ENCODE measurements around the gene ITPR3.

Gene ITPR3

GRCh38 chr6:33663727-33664449 lies 42.8 kb downstream of the ITPR3 start:
- H3K4me3 ChIP-seq (ENCODE audit: low read depth in 1 of 2, low read length in 2 of 2), result no peak overlapping the region
- H3K9ac ChIP-seq (ENCODE audit: low read depth in 1 of 2, low read length in 2 of 2), result no peak overlapping the region
- no peaks in the 10 kb centered on the region for H3K9me3 ChIP-seq (ENCODE audit: control insufficient read depth in 1 of 2, low read length in 2 of 2)
- H3K27me3 ChIP-seq (ENCODE audit: control insufficient read depth in 1 of 2, insufficient read depth in 2 of 2, low read length in 2 of 2), result no peaks in the 10 kb centered on the region
- peaks cover 33 to 86% of the 10 kb centered on the region in 2 donors for H3K36me3 ChIP-seq (ENCODE audit: control insufficient read depth in 1 of 2, insufficient read depth in 2 of 2, low read length in 2 of 2)
- H3K27ac ChIP-seq (ENCODE audit: low read depth, low read length), result no peak overlapping the region
- H3K4me1 ChIP-seq (ENCODE audit: control insufficient read depth in 1 of 2, insufficient read depth in 2 of 2, low read length in 2 of 2), result no peaks in the 10 kb centered on the region

- H3K36me3 ChIP-seq (ENCODE audit: control insufficient read depth in 1 of 2, insufficient read depth in 2 of 2, low read length in 2 of 2), result peaks cover 32 to 86% of the 10 kb centered on the region in 2 donors
- no peak overlapping the region for H3K9ac ChIP-seq (ENCODE audit: low read depth in 1 of 2, low read length in 2 of 2)
- H3K9me3 ChIP-seq (ENCODE audit: control insufficient read depth in 1 of 2, low read length in 2 of 2), result no peaks in the 10 kb centered on the region
- no peak overlapping the region for H3K4me3 ChIP-seq (ENCODE audit: low read depth in 1 of 2, low read length in 2 of 2)
- H3K27ac ChIP-seq (ENCODE audit: low read depth, low read length), result no peak overlapping the region
- no peaks in the 10 kb centered on the region for H3K27me3 ChIP-seq (ENCODE audit: control insufficient read depth in 1 of 2, insufficient read depth in 2 of 2, low read length in 2 of 2)
- H3K4me1 ChIP-seq (ENCODE audit: control insufficient read depth in 1 of 2, insufficient read depth in 2 of 2, low read length in 2 of 2), result no peaks in the 10 kb centered on the region
Observed at GRCh38 chr6:33664506-33665057, 43.5 kb downstream of the ITPR3 start.

- H3K4me1 ChIP-seq (ENCODE audit: control insufficient read depth in 1 of 2, insufficient read depth in 2 of 2, low read length in 2 of 2), result no peaks in the 10 kb centered on the region
- no peak overlapping the region for H3K9ac ChIP-seq (ENCODE audit: low read depth in 1 of 2, low read length in 2 of 2)
- no peaks in the 10 kb centered on the region for H3K27me3 ChIP-seq (ENCODE audit: control insufficient read depth in 1 of 2, insufficient read depth in 2 of 2, low read length in 2 of 2)
- H3K4me3 ChIP-seq (ENCODE audit: low read depth in 1 of 2, low read length in 2 of 2), result no peak overlapping the region
- no peak overlapping the region for H3K27ac ChIP-seq (ENCODE audit: low read depth, low read length)
- no peaks in the 10 kb centered on the region for H3K9me3 ChIP-seq (ENCODE audit: control insufficient read depth in 1 of 2, low read length in 2 of 2)
- peaks cover 37 to 85% of the 10 kb centered on the region in 2 donors for H3K36me3 ChIP-seq (ENCODE audit: control insufficient read depth in 1 of 2, insufficient read depth in 2 of 2, low read length in 2 of 2)
Observed at GRCh38 chr6:33665957-33666356, 44.8 kb downstream of the ITPR3 start.

- Histone ChIP-seq H3K9me3 (ENCODE audit: control insufficient read depth in 1 of 2, low read length in 2 of 2) (no peaks in the 10 kb centered on the region), H3K36me3 (ENCODE audit: control insufficient read depth in 1 of 2, insufficient read depth in 2 of 2, low read length in 2 of 2) (peaks cover 43 to 90% of the 10 kb centered on the region in 2 donors), H3K27ac (ENCODE audit: low read depth, low read length) (no peak overlapping the region), H3K27me3 (ENCODE audit: control insufficient read depth in 1 of 2, insufficient read depth in 2 of 2, low read length in 2 of 2) (no peaks in the 10 kb centered on the region), H3K4me3 (ENCODE audit: low read depth in 1 of 2, low read length in 2 of 2) (no peak overlapping the region), H3K4me1 (ENCODE audit: control insufficient read depth in 1 of 2, insufficient read depth in 2 of 2, low read length in 2 of 2) (no peaks in the 10 kb centered on the region), H3K9ac (ENCODE audit: low read depth in 1 of 2, low read length in 2 of 2) (no peak overlapping the region)
Observed at GRCh38 chr6:33667072-33667471, 46.0 kb downstream of the ITPR3 start.

- Histone ChIP-seq H3K4me3 (ENCODE audit: low read depth in 1 of 2, low read length in 2 of 2) (no peak overlapping the region), H3K9ac (ENCODE audit: low read depth in 1 of 2, low read length in 2 of 2) (no peak overlapping the region), H3K27ac (ENCODE audit: low read depth, low read length) (no peak overlapping the region), H3K4me1 (ENCODE audit: control insufficient read depth in 1 of 2, insufficient read depth in 2 of 2, low read length in 2 of 2) (no peaks in the 10 kb centered on the region), H3K36me3 (ENCODE audit: control insufficient read depth in 1 of 2, insufficient read depth in 2 of 2, low read length in 2 of 2) (peaks cover 41 to 90% of the 10 kb centered on the region in 2 donors), H3K9me3 (ENCODE audit: control insufficient read depth in 1 of 2, low read length in 2 of 2) (no peaks in the 10 kb centered on the region), H3K27me3 (ENCODE audit: control insufficient read depth in 1 of 2, insufficient read depth in 2 of 2, low read length in 2 of 2) (no peaks in the 10 kb centered on the region)
Observed at GRCh38 chr6:33667776-33668175, 46.7 kb downstream of the ITPR3 start.

GRCh38 chr6:33668328-33668727 lies 47.2 kb downstream of the ITPR3 start:
- Histone ChIP-seq H3K36me3 (ENCODE audit: control insufficient read depth in 1 of 2, insufficient read depth in 2 of 2, low read length in 2 of 2) (peaks cover 39 to 91% of the 10 kb centered on the region in 2 donors), H3K9me3 (ENCODE audit: control insufficient read depth in 1 of 2, low read length in 2 of 2) (no peaks in the 10 kb centered on the region), H3K4me1 (ENCODE audit: control insufficient read depth in 1 of 2, insufficient read depth in 2 of 2, low read length in 2 of 2) (no peaks in the 10 kb centered on the region), H3K27me3 (ENCODE audit: control insufficient read depth in 1 of 2, insufficient read depth in 2 of 2, low read length in 2 of 2) (no peaks in the 10 kb centered on the region), H3K4me3 (ENCODE audit: low read depth in 1 of 2, low read length in 2 of 2) (no peak overlapping the region), H3K9ac (ENCODE audit: low read depth in 1 of 2, low read length in 2 of 2) (no peak overlapping the region), H3K27ac (ENCODE audit: low read depth, low read length) (no peak overlapping the region)

GRCh38 chr6:33668914-33669313 lies 47.8 kb downstream of the ITPR3 start:
- H3K4me1 ChIP-seq (ENCODE audit: control insufficient read depth in 1 of 2, insufficient read depth in 2 of 2, low read length in 2 of 2), result no peaks in the 10 kb centered on the region
- H3K4me3 ChIP-seq (ENCODE audit: low read depth in 1 of 2, low read length in 2 of 2), result no peak overlapping the region
- H3K36me3 ChIP-seq (ENCODE audit: control insufficient read depth in 1 of 2, insufficient read depth in 2 of 2, low read length in 2 of 2), result peaks cover 44 to 92% of the 10 kb centered on the region in 2 donors
- H3K9ac ChIP-seq (ENCODE audit: low read depth in 1 of 2, low read length in 2 of 2), result no peak overlapping the region
- no peaks in the 10 kb centered on the region for H3K9me3 ChIP-seq (ENCODE audit: control insufficient read depth in 1 of 2, low read length in 2 of 2)
- no peak overlapping the region for H3K27ac ChIP-seq (ENCODE audit: low read depth, low read length)
- no peaks in the 10 kb centered on the region for H3K27me3 ChIP-seq (ENCODE audit: control insufficient read depth in 1 of 2, insufficient read depth in 2 of 2, low read length in 2 of 2)

- Histone ChIP-seq H3K4me3 (ENCODE audit: low read depth in 1 of 2, low read length in 2 of 2) (no peak overlapping the region), H3K9me3 (ENCODE audit: control insufficient read depth in 1 of 2, low read length in 2 of 2) (no peaks in the 10 kb centered on the region), H3K9ac (ENCODE audit: low read depth in 1 of 2, low read length in 2 of 2) (no peak overlapping the region), H3K27ac (ENCODE audit: low read depth, low read length) (no peak overlapping the region), H3K36me3 (ENCODE audit: control insufficient read depth in 1 of 2, insufficient read depth in 2 of 2, low read length in 2 of 2) (peaks cover 54 to 94% of the 10 kb centered on the region in 2 donors), H3K4me1 (ENCODE audit: control insufficient read depth in 1 of 2, insufficient read depth in 2 of 2, low read length in 2 of 2) (no peaks in the 10 kb centered on the region), H3K27me3 (ENCODE audit: control insufficient read depth in 1 of 2, insufficient read depth in 2 of 2, low read length in 2 of 2) (no peaks in the 10 kb centered on the region)
Observed at GRCh38 chr6:33670086-33670660, 49.1 kb downstream of the ITPR3 start.

- Histone ChIP-seq H3K27me3 (ENCODE audit: control insufficient read depth in 1 of 2, insufficient read depth in 2 of 2, low read length in 2 of 2) (no peaks in the 10 kb centered on the region), H3K9ac (ENCODE audit: low read depth in 1 of 2, low read length in 2 of 2) (no peak overlapping the region), H3K4me3 (ENCODE audit: low read depth in 1 of 2, low read length in 2 of 2) (no peak overlapping the region), H3K27ac (ENCODE audit: low read depth, low read length) (no peak overlapping the region), H3K4me1 (ENCODE audit: control insufficient read depth in 1 of 2, insufficient read depth in 2 of 2, low read length in 2 of 2) (no peaks in the 10 kb centered on the region), H3K36me3 (ENCODE audit: control insufficient read depth in 1 of 2, insufficient read depth in 2 of 2, low read length in 2 of 2) (peaks cover 58 to 95% of the 10 kb centered on the region in 2 donors), H3K9me3 (ENCODE audit: control insufficient read depth in 1 of 2, low read length in 2 of 2) (no peaks in the 10 kb centered on the region)
Observed at GRCh38 chr6:33670971-33671743, 50.0 kb downstream of the ITPR3 start.

GRCh38 chr6:33671744-33672072 lies 50.6 kb downstream of the ITPR3 start:
- H3K4me1 ChIP-seq (ENCODE audit: control insufficient read depth in 1 of 2, insufficient read depth in 2 of 2, low read length in 2 of 2), result no peaks in the 10 kb centered on the region
- H3K27ac ChIP-seq (ENCODE audit: low read depth, low read length), result no peak overlapping the region
- no peaks in the 10 kb centered on the region for H3K27me3 ChIP-seq (ENCODE audit: control insufficient read depth in 1 of 2, insufficient read depth in 2 of 2, low read length in 2 of 2)
- H3K36me3 ChIP-seq (ENCODE audit: control insufficient read depth in 1 of 2, insufficient read depth in 2 of 2, low read length in 2 of 2), result peaks cover 61 to 97% of the 10 kb centered on the region in 2 donors
- H3K4me3 ChIP-seq (ENCODE audit: low read depth in 1 of 2, low read length in 2 of 2), result no peak overlapping the region
- no peaks in the 10 kb centered on the region for H3K9me3 ChIP-seq (ENCODE audit: control insufficient read depth in 1 of 2, low read length in 2 of 2)
- no peak overlapping the region for H3K9ac ChIP-seq (ENCODE audit: low read depth in 1 of 2, low read length in 2 of 2)
